GM12891 (cell line): ENCODE results near the gene ACBD4.

ENCODE experiments used
- DNase-seq: peaks from one replicate; pipeline ENCODE4 v3.0.0; 2011; ENCODE audit warnings: low spot score; ENCODE audit not compliant: insufficient read length
- FAIRE-seq: peaks from 2 replicates; lab custom pipeline; 2011; peaks lifted over from hg19 to GRCh38; lab: Jason Lieb, UNC
- PAX5 ChIP-seq: IDR thresholded peaks from 2 replicates; pipeline ENCODE4 v1.6.1; 2011; ENCODE audit warnings: low read length, moderate library complexity, mild to moderate bottlenecking; ENCODE audit not compliant: insufficient read depth, severe bottlenecking
- POLR2A ChIP-seq: IDR thresholded peaks from 2 replicates; pipeline ENCODE4 v1.6.1; 2011; ENCODE audit warnings: low read depth, low read length, control low read depth
- POLR2AphosphoS5 ChIP-seq: IDR thresholded peaks from 2 replicates; pipeline ENCODE4 v1.6.1; 2011; ENCODE audit warnings: low read depth, low read length, control low read depth
- POU2F2 ChIP-seq: IDR thresholded peaks from 2 replicates; pipeline ENCODE4 v1.6.1; 2011; ENCODE audit warnings: low read depth, mild to moderate bottlenecking, control low read depth, low read length, moderate library complexity
- SPI1 ChIP-seq: IDR thresholded peaks from 2 replicates; pipeline ENCODE4 v1.6.1; 2011; ENCODE audit warnings: low read depth, low read length, control low read depth
- TAF1 ChIP-seq: IDR thresholded peaks from 2 replicates; pipeline ENCODE4 v1.6.1; 2011; ENCODE audit warnings: low read depth, low read length, control low read depth

Gene ACBD4

GRCh38 chr17:45110676-45111611, 24.5 kb upstream of the ACBD4 start:
- TF ChIP-seq POLR2A (no peak), POLR2AphosphoS5 (no peak), TAF1 (no peak), POU2F2 (no peak), PAX5 (no peak), SPI1 (no peak)
- no peak for DNase-seq
- no peak for FAIRE-seq

- FAIRE-seq (no peak), DNase-seq (no peak)
- TF ChIP-seq POLR2A (no peak), TAF1 (no peak), POLR2AphosphoS5 (no peak), PAX5 (no peak), POU2F2 (no peak), SPI1 (no peak)
Measured at GRCh38 chr17:45111850-45112249, 23.6 kb upstream of the ACBD4 start.

GRCh38 chr17:45112559-45113423, 22.7 kb upstream of the ACBD4 start:
- no peak for TF ChIP-seq PAX5
- TF ChIP-seq SPI1, result no peak
- TF ChIP-seq POU2F2, result no peak
- no peak for TF ChIP-seq TAF1
- TF ChIP-seq POLR2AphosphoS5, result no peak
- no peak for TF ChIP-seq POLR2A
- FAIRE-seq (no peak), DNase-seq (no peak)

GRCh38 chr17:45113424-45113754, 22.1 kb upstream of the ACBD4 start:
- TF ChIP-seq PAX5, result no peak
- TF ChIP-seq POLR2AphosphoS5, result no peak
- TF ChIP-seq POU2F2, result no peak
- TF ChIP-seq POLR2A, result no peak
- no peak for TF ChIP-seq TAF1
- no peak for TF ChIP-seq SPI1
- no peak for DNase-seq
- FAIRE-seq, result no peak

GRCh38 chr17:45114117-45114932, 21.2 kb upstream of the ACBD4 start:
- no peak for FAIRE-seq
- no peak for TF ChIP-seq POLR2AphosphoS5
- TF ChIP-seq PAX5, result no peak
- no peak for TF ChIP-seq TAF1
- TF ChIP-seq SPI1, result no peak
- TF ChIP-seq POU2F2, result no peak
- TF ChIP-seq POLR2A, result no peak
- DNase-seq, result no peak

GRCh38 chr17:45115015-45115625, 20.4 kb upstream of the ACBD4 start:
- no peak for FAIRE-seq
- DNase-seq, result no peak
- TF ChIP-seq SPI1 (no peak), POLR2AphosphoS5 (no peak), PAX5 (no peak), TAF1 (no peak), POLR2A (no peak), POU2F2 (no peak)

- DNase-seq, result no peak
- no peak for FAIRE-seq
- TF ChIP-seq POLR2AphosphoS5 (no peak), TAF1 (no peak), POU2F2 (no peak), POLR2A (no peak), PAX5 (no peak), SPI1 (no peak)
Measured at GRCh38 chr17:45115871-45116270, 19.6 kb upstream of the ACBD4 start.

- TF ChIP-seq PAX5, result no peak
- TF ChIP-seq SPI1, result no peak
- TF ChIP-seq TAF1, result no peak
- TF ChIP-seq POLR2AphosphoS5, result no peak
- TF ChIP-seq POLR2A, result no peak
- TF ChIP-seq POU2F2, result no peak
- no peak for FAIRE-seq
- DNase-seq, result no peak
Measured at GRCh38 chr17:45116434-45117016, 19.0 kb upstream of the ACBD4 start.
